Measurements from ENCODE around the gene SMCHD1. TPM values are rescaled to one million over a fixed set of nuclear protein-coding genes. Genes with fewer than 3 reads are reported as not detected.

Gene SMCHD1
- total and polyA plus RNA-seq, 3 donors from 2014 or later: 46.6 to 111 (median 87.2) TPM

GRCh38 chr18:2823202-2823601 is 167.7 kb downstream of the SMCHD1 start:
- no peaks in the 10 kb centered on the region for H3K4me1 ChIP-seq
- no peaks in the 10 kb centered on the region for H3K9me3 ChIP-seq
- intact Hi-C loops (cut with DNase I; ENCODE audit: low total_unique reads): no loop called here
- H3K4me3 ChIP-seq: no peak overlapping the region
- H3K27me3 ChIP-seq: no peaks in the 10 kb centered on the region
- H3K36me3 ChIP-seq (ENCODE audit: low read depth, missing control alignments): no peaks in the 10 kb centered on the region
- H3K27ac ChIP-seq: no peak overlapping the region
- TF ChIP-seq POLR2A (IDR thresholded peaks at IDR 0.05): no peak
- TF ChIP-seq, protein P1, sequence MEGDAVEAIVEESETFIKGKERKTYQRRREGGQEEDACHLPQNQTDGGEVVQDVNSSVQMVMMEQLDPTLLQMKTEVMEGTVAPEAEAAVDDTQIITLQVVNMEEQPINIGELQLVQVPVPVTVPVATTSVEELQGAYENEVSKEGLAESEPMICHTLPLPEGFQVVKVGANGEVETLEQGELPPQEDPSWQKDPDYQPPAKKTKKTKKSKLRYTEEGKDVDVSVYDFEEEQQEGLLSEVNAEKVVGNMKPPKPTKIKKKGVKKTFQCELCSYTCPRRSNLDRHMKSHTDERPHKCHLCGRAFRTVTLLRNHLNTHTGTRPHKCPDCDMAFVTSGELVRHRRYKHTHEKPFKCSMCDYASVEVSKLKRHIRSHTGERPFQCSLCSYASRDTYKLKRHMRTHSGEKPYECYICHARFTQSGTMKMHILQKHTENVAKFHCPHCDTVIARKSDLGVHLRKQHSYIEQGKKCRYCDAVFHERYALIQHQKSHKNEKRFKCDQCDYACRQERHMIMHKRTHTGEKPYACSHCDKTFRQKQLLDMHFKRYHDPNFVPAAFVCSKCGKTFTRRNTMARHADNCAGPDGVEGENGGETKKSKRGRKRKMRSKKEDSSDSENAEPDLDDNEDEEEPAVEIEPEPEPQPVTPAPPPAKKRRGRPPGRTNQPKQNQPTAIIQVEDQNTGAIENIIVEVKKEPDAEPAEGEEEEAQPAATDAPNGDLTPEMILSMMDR (IDR thresholded peaks at IDR 0.05): no peak
- WGBS, 2 donors: 67 to 77% methylated on average over 2 of the region's 2 CpGs
- no peak for DNase-seq

GRCh38 chr18:2823966-2824365 is 168.4 kb downstream of the SMCHD1 start:
- no peaks in the 10 kb centered on the region for H3K4me1 ChIP-seq
- no peaks in the 10 kb centered on the region for H3K27me3 ChIP-seq
- H3K27ac ChIP-seq: no peak overlapping the region
- TF ChIP-seq, protein P1 (IDR thresholded peaks at IDR 0.05): no peak
- TF ChIP-seq POLR2A (IDR thresholded peaks at IDR 0.05): no peak
- intact Hi-C loops (cut with DNase I; ENCODE audit: low total_unique reads): no loop called here
- no peak for DNase-seq
- H3K9me3 ChIP-seq: no peaks in the 10 kb centered on the region
- WGBS, 2 donors: 94 to 98% methylated on average over 2 of the region's 2 CpGs
- H3K4me3 ChIP-seq: no peak overlapping the region
- no peaks in the 10 kb centered on the region for H3K36me3 ChIP-seq (ENCODE audit: low read depth, missing control alignments)

GRCh38 chr18:2824865-2825264 is 169.3 kb downstream of the SMCHD1 start:
- WGBS, 2 donors: 89 to 94% methylated on average over 5 of the region's 5 CpGs
- no peak overlapping the region for H3K4me3 ChIP-seq
- no peaks in the 10 kb centered on the region for H3K36me3 ChIP-seq (ENCODE audit: low read depth, missing control alignments)
- intact Hi-C loops (cut with DNase I; ENCODE audit: low total_unique reads): no loop called here
- DNase-seq: no peak
- TF ChIP-seq, protein P1 (IDR thresholded peaks at IDR 0.05): no peak
- TF ChIP-seq POLR2A (IDR thresholded peaks at IDR 0.05): no peak
- no peaks in the 10 kb centered on the region for H3K9me3 ChIP-seq
- H3K27me3 ChIP-seq: no peaks in the 10 kb centered on the region
- H3K4me1 ChIP-seq: no peaks in the 10 kb centered on the region
- H3K27ac ChIP-seq: no peak overlapping the region

- H3K36me3 ChIP-seq (ENCODE audit: low read depth, missing control alignments): no peaks in the 10 kb centered on the region
These were observed 170.2 kb downstream of the SMCHD1 start for GRCh38 chr18:2825613-2826175.

More at GRCh38 chr18:2825613-2826175, 170.2 kb downstream of the SMCHD1 start:
- H3K27ac ChIP-seq: no peak overlapping the region
- 87 to 90% methylated on average over 3 of the region's 3 CpGs for WGBS, 2 donors
- no peaks in the 10 kb centered on the region for H3K4me1 ChIP-seq
- TF ChIP-seq POLR2A (IDR thresholded peaks at IDR 0.05): no peak
- TF ChIP-seq, protein P1 (IDR thresholded peaks at IDR 0.05): no peak
- no peaks in the 10 kb centered on the region for H3K27me3 ChIP-seq
- H3K9me3 ChIP-seq: no peaks in the 10 kb centered on the region
- H3K4me3 ChIP-seq: no peak overlapping the region
- DNase-seq: no peak
- intact Hi-C loops (cut with DNase I; ENCODE audit: low total_unique reads): no loop called here
